NCI-H345 treated with DMSO at 0.1 percent for 48 hours (cell line): Measurements from ENCODE around the gene AGXT.
A peak's percentile ranks its signal among the peaks of the same experiment; 100 is the strongest.

Source experiments
- DNase-seq: peaks from one replicate; lab custom pipeline; 2025; ENCODE audit not compliant: unreplicated experiment; lab: John Stamatoyannopoulos, UW

Gene AGXT

GRCh38 chr2:240912878-240913809 lies 44.5 kb downstream of the AGXT start:
- DNase-seq = no peak

GRCh38 chr2:240913810-240914644 lies 45.4 kb downstream of the AGXT start:
- peak; percentile 40 for DNase-seq

- no peak for DNase-seq
These were observed 46.3 kb downstream of the AGXT start for GRCh38 chr2:240914645-240915525.

GRCh38 chr2:240915526-240916341 lies 47.1 kb downstream of the AGXT start:
- no peak for DNase-seq

GRCh38 chr2:240916571-240917008 lies 48.0 kb downstream of the AGXT start:
- peak; percentile 43 for DNase-seq

- DNase-seq = no peak
These were observed 48.5 kb downstream of the AGXT start for GRCh38 chr2:240917009-240917683.

GRCh38 chr2:240917684-240918257 lies 49.1 kb downstream of the AGXT start:
- no peak for DNase-seq

GRCh38 chr2:240918258-240919091 lies 49.9 kb downstream of the AGXT start:
- DNase-seq = no peak

GRCh38 chr2:240919161-240919781 lies 50.6 kb downstream of the AGXT start:
- no peak for DNase-seq

GRCh38 chr2:240919786-240920782 lies 51.5 kb downstream of the AGXT start:
- no peak for DNase-seq

GRCh38 chr2:240920783-240921231 lies 52.2 kb downstream of the AGXT start:
- DNase-seq = no peak

- DNase-seq = no peak
These were observed 52.8 kb downstream of the AGXT start for GRCh38 chr2:240921311-240921994.

- DNase-seq = no peak
These were observed 53.3 kb downstream of the AGXT start for GRCh38 chr2:240921995-240922244.

GRCh38 chr2:240922245-240922981 lies 53.8 kb downstream of the AGXT start:
- peak; percentile 59 for DNase-seq

- DNase-seq = peak; percentile 77
These were observed 54.4 kb downstream of the AGXT start for GRCh38 chr2:240922982-240923537.
